Hippocampal formation (tissue), 2 donors: Measurements from ENCODE around the gene TP53.
A peak's percentile ranks its signal among the peaks of the same experiment; 100 is the strongest.
"Not testable (repeated sequence)": the region's sequence is repeated elsewhere in the genome, so short reads cannot be mapped to it uniquely, and the experiment has no call there.

Source experiments
- DNase-seq, 2 donors: peaks; one replicate each; lab custom pipeline; 2025; lab: John Stamatoyannopoulos, UW

TP53 gene

GRCh38 chr17:7631398-7632380, 55.6 kb downstream of the TP53 start:
- DNase-seq = no peak

- no peak for DNase-seq
Observed at GRCh38 chr17:7629939-7630571, 57.2 kb downstream of the TP53 start, which contains the start of gene SHBG. Gene SHBG, plus strand, starts transcription at chr17:7630135. Its CDS starts 38 bp downstream, at chr17:7630173.

- peak; percentile 95 to 96 for DNase-seq
Observed at GRCh38 chr17:7627250-7628121, 59.8 kb downstream of the TP53 start, which contains the start of gene SAT2. Gene SAT2, minus strand, starts transcription at chr17:7627821. Its CDS starts 186 bp downstream, at chr17:7627635.

DNA sequence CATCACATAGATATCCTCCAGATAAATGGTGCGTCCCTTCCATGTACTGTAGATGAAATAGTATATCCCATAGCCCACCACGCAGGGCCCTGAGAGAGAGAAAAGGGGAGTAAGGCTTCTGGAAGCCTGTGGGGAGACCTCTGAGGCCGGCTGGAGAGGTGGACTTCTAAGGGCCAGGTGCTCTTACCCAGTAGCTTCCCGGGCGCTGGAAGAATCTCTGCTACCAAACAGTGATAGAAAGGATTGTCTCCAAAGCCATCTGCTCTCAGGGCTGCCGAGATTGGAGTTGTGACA, 60.4 kb downstream of the TP53 start:
- peak in 1 of 2 donors; percentile 14 for DNase-seq

DNA sequence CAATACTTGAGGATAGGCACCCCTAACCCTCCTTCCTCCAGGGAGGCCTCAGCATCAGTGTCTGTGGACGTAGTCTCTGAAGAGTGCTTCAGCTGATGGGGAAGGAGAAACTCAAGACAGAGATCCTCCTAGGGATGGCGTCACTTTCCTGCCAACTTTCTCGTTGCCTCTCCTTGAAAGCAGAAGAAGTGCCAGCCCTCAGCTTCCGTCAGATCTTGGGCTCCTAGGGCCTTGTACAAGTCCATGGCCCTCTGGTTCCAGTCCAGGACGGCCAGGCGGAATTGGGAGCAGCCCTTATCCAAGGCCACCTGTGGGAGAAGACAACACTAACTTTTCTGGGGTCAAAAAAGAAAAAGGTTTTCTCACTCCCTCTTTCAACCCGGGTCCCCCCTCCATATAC, 61.0 kb downstream of the TP53 start:
- no peak for DNase-seq

DNA sequence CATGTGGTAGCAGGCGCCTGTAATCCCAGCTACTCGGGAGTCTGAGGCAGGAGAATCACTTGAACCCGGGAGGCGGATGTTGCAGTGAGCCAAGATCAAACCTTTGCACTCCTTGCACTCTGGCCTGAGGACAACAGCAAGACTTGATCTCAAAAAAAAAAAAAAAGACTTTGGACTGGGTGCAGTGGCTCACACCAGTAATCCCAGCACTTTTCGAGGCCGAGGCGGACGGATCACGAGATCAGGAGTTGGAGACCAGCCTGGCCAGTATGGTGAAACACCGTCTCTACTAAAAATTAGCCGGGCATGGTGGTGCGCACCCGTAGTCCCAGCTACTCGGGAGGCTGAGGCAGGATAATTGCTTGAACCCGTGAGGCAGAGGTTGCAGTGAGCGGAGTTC, 61.5 kb downstream of the TP53 start:
- DNase-seq = not testable (repeated sequence)

- no peak for DNase-seq
Observed at GRCh38 chr17:7623661-7624060, 63.6 kb downstream of the TP53 start.

DNA sequence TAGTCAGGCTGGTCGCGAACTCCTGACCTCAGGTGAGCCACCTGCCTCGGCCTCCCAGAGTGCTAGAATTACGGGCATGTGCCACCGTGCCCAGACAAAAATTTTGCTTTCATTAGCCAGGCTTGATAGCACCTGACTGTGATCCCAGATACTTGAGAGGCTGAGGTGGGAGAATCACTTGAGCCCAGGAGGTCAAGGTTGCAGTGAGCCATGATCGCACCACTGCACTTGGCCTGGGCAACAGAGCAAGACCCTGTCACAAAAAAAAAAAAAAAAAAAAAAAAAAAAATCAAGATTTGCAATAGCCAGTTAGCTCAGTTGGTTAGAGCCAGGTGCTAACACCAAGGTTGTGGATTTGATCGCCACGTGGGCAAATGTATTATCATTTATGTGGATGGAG, 66.5 kb downstream of the TP53 start:
- DNase-seq = no peak

GRCh38 chr17:7618608-7619007, 68.7 kb downstream of the TP53 start:
- DNase-seq = no peak
